ENCODE measurements around the gene CAMKV.

GRCh38 chr3:49872801-49873281, 3.1 kb upstream of the CAMKV start:
- TF ChIP-seq, protein P1, sequence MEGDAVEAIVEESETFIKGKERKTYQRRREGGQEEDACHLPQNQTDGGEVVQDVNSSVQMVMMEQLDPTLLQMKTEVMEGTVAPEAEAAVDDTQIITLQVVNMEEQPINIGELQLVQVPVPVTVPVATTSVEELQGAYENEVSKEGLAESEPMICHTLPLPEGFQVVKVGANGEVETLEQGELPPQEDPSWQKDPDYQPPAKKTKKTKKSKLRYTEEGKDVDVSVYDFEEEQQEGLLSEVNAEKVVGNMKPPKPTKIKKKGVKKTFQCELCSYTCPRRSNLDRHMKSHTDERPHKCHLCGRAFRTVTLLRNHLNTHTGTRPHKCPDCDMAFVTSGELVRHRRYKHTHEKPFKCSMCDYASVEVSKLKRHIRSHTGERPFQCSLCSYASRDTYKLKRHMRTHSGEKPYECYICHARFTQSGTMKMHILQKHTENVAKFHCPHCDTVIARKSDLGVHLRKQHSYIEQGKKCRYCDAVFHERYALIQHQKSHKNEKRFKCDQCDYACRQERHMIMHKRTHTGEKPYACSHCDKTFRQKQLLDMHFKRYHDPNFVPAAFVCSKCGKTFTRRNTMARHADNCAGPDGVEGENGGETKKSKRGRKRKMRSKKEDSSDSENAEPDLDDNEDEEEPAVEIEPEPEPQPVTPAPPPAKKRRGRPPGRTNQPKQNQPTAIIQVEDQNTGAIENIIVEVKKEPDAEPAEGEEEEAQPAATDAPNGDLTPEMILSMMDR (optimal IDR thresholded peaks at IDR 0.05 in 1 of 3, IDR thresholded peaks at IDR 0.05 in 1 of 3, conservative IDR thresholded peaks at IDR 0.05 in 1 of 3; ENCODE audit: extremely low read depth in 1 of 3, insufficient read depth in 2 of 3, low read length in 3 of 3) = no peak
- TF ChIP-seq EZH2 (IDR thresholded peaks at IDR 0.05; ENCODE audit: low read length) = no peak

Measured in keratinocyte (primary cell).